Activated naive CD8-positive, alpha-beta T cell treated with anti-CD3 and anti-CD28 coated beads for 36 hours (primary cell): ENCODE results near the gene PTPRN2. TPM values are rescaled to one million over a fixed set of nuclear protein-coding genes. Genes with fewer than 3 reads are reported as not detected.
"Not testable (repeated sequence)": the region's sequence is repeated elsewhere in the genome, so short reads cannot be mapped to it uniquely, and the experiment has no call there.

Experiments used
- DNase-seq: peaks from one replicate; pipeline ENCODE4 v3.0.0; 2021
- H3K27ac Mint-ChIP-seq: one replicate; pipeline ENCODE4 v1.8.0; 2022; ENCODE audit warnings: mild to moderate bottlenecking, moderate library complexity, mixed read lengths
- H3K27me3 Mint-ChIP-seq: one replicate; pipeline ENCODE4 v1.8.0; 2022; ENCODE audit warnings: mild to moderate bottlenecking, mixed read lengths
- H3K36me3 Mint-ChIP-seq: one replicate; pipeline ENCODE4 v1.8.0; 2021; ENCODE audit warnings: mild to moderate bottlenecking, mixed read lengths
- H3K4me1 Mint-ChIP-seq: one replicate; pipeline ENCODE4 v1.8.0; 2021; ENCODE audit warnings: mixed read lengths
- H3K4me3 Mint-ChIP-seq: one replicate; pipeline ENCODE4 v1.8.0; 2022; ENCODE audit warnings: mild to moderate bottlenecking, moderate library complexity, mixed read lengths
- H3K9me3 Mint-ChIP-seq: one replicate; pipeline ENCODE4 v1.8.0; 2022; ENCODE audit warnings: mixed read lengths
- total RNA-seq, 2 experiments: library from RNA; stranded (reverse); gene quantifications; one replicate each; pipeline ENCODE4 v1.2.3, GENCODE V29; 2021

The PTPRN2 gene
- total RNA-seq, 2 experiments from 2014 or later, result 0.72 to 0.74 TPM

DNA sequence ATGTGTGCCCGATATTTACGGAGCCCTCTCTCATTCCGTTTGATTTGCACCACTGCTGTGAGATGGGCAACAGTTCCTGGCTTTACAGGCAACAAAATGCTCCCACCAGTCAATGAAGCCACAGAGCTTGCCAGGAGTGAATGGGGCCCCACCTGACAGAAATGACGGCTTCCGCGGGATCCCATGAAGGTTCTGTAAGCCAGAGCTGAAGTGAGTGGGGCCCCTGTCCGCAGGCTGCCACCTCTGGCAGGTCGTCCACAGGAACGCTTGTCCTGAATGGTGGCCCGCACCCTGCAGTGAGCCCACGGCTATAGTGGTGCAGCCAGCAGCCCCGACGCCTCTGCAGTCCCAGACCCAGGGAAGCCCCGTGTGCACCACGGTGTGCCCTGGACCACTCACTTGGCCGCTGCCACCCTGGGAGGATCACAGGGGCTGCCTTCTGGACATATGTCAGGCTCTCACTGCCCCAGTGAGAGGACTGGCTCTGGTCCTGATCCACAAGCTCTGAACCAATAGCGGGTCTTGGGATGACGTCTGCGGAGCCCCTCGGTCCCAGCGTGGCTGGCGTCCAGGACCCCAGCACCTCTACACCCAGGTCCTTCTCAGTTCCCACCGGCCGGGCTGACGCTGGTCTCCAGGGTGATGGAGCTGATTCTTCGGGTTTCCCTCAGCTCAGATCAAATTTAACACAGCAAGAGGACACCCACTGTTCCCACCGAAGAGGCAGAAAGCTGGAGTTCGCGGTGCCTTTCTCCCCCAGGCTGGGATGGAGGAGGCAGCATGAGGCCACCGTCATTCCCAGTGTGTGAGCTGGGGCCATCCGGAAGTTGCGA is 738.9 kb downstream of the PTPRN2 start:
- H3K9me3 Mint-ChIP-seq, result no peaks in the 10 kb centered on the region
- no peaks in the 10 kb centered on the region for H3K27me3 Mint-ChIP-seq
- H3K4me1 Mint-ChIP-seq, result peaks cover 6% of the 10 kb centered on the region
- H3K36me3 Mint-ChIP-seq, result no peaks in the 10 kb centered on the region
- no peak for DNase-seq
- H3K27ac Mint-ChIP-seq, result no peak overlapping the region
- no peak overlapping the region for H3K4me3 Mint-ChIP-seq

DNA sequence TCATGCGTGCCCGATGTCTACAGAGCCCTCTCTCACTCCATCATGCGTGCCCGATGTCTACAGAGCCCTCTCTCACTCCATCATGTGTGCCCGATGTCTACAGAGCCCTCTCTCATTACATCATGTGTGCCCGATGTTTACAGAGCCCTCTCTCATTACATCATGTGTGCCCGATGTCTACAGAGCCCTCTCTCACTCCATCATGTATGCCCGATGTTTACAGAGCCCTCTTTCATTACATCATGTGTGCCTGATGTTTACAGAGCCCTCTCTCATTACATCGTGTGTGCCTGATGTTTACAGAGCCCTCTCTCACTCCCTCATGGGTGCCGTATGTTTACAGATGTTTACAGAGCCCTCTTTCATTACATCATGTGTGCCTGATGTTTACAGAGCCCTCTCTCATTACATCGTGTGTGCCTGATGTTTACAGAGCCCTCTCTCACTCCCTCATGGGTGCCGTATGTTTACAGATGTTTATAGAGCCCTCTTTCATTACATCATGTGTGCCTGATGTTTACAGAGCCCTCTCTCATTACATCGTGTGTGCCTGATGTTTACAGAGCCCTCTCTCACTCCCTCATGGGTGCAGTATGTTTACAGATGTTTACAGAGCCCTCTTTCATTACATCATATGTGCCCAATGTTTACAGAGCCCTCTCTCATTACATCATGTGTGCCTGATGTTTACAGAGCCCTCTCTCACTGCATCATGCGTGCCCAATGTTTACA is 739.7 kb downstream of the PTPRN2 start:
- not testable (repeated sequence) for H3K27ac Mint-ChIP-seq, H3K9me3 Mint-ChIP-seq, DNase-seq, H3K4me3 Mint-ChIP-seq, H3K4me1 Mint-ChIP-seq, H3K36me3 Mint-ChIP-seq, H3K27me3 Mint-ChIP-seq

DNA sequence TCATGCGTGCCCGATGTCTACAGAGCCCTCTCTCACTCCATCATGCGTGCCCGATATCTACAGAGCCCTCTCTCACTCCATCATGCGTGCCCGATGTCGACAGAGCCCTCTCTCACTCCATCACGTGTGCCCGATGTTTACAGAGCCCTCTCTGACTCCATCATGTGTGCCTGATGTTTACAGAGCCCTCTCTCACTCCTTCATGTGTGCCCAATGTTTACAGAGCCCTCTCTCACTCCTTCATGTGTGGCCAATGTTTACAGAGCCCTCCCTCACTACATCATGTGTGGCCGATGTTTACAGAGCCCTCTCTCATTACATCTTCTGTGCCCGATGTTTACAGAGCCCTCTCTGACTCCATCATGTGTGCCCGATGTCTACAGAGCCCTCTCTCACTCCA is 740.9 kb downstream of the PTPRN2 start:
- H3K27me3 Mint-ChIP-seq, H3K4me1 Mint-ChIP-seq, DNase-seq, H3K9me3 Mint-ChIP-seq, H3K4me3 Mint-ChIP-seq, H3K27ac Mint-ChIP-seq, H3K36me3 Mint-ChIP-seq: not testable (repeated sequence)

DNA sequence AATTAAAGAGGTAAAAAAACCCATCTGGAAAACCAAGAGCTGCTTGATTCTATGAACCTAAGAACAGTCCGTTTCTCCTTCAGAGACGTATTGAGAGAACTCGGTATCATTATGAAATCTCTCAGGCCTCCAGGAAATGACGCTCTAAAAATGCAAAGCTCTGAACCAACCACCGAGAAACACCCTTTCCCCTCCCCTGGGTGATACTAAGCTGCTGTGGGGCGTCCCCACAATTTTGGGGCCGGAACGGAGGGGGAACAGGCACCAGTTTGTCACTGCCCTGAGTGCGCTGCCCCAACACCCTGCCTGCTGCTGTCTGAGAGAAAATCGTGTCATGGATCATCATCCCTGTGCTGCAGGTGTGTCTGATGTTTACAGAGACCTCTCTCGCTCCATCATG is 741.4 kb downstream of the PTPRN2 start:
- Mint-ChIP-seq H3K9me3 (no peaks in the 10 kb centered on the region), H3K4me1 (no peaks in the 10 kb centered on the region), H3K27me3 (no peaks in the 10 kb centered on the region), H3K4me3 (no peak overlapping the region), H3K27ac (no peak overlapping the region), H3K36me3 (no peaks in the 10 kb centered on the region)
- DNase-seq, result no peak

DNA sequence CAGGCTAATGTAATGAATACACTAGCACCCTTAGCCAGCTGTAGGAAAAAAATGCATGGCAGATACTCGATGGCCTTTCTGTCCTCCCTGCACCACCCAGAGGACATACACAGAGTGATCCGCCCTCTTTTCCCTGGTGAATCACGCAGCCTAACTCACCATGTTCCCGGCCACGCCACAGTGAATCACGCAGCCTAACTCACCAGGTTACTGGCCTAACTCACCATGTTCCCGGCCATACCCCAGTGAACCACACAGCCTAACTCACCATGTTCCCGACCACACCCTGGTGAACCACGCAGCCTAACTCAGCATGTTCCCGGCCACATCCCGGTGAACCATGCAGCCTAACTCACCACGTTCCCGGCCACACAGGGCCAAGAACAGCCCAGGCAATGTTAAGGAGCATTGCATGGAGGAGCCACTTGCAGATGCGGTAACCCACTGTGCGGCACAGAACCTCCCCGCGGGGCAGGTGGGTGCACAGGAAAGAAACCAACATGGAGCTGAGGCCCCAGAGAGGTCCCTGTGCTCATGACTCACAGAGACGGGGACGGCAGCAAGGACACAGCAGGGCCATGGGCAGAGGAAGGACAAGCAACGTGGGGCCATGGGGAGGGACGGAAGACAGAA is 742.3 kb downstream of the PTPRN2 start:
- H3K4me1 Mint-ChIP-seq, result no peaks in the 10 kb centered on the region
- H3K4me3 Mint-ChIP-seq, result no peak overlapping the region
- no peaks in the 10 kb centered on the region for H3K36me3 Mint-ChIP-seq
- H3K9me3 Mint-ChIP-seq, result no peaks in the 10 kb centered on the region
- no peak for DNase-seq
- no peaks in the 10 kb centered on the region for H3K27me3 Mint-ChIP-seq
- H3K27ac Mint-ChIP-seq, result no peak overlapping the region

DNA sequence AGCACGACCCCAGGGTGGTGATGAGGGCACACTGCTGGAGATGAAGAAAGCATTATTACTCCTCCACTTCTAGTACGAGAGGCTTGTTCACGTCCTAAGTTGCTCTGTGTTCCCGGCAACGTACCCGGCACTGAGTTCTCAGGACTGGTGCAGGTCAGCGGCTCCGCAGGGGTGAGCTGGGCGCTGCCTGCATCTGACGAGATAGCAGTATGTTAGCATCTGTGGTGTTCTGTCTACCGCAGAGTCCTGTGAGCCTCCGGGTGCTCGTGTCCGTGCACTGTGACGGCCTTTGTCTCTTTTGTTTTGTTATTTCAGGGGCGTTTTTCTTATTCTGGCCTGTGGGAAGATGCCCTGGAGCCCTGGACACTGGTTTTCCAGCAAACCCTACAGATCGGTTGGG is 743.0 kb downstream of the PTPRN2 start:
- no peaks in the 10 kb centered on the region for H3K9me3 Mint-ChIP-seq
- H3K4me1 Mint-ChIP-seq, result no peaks in the 10 kb centered on the region
- no peaks in the 10 kb centered on the region for H3K27me3 Mint-ChIP-seq
- DNase-seq, result no peak
- no peak overlapping the region for H3K4me3 Mint-ChIP-seq
- no peak overlapping the region for H3K27ac Mint-ChIP-seq
- no peaks in the 10 kb centered on the region for H3K36me3 Mint-ChIP-seq

DNA sequence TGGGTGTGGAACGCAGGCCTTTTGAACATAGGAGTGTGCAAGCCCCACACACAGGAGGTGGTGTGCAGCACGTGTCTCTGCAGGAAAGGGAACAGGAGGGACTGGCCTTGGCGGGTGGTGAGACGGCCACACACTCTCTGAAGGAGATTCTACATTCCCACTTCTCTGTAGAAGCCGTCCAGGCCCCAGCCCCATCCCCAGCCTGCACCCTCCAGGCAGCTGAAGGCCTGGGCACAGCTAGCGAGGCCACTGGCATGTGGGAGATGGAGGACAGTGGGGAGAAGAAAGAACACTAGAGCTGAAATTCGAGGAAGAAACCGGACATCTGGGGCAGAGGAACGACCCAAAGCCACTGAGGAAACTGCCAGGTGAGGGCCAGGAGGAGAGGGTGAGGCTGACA is 743.5 kb downstream of the PTPRN2 start:
- Mint-ChIP-seq H3K9me3 (no peaks in the 10 kb centered on the region), H3K27ac (no peak overlapping the region), H3K27me3 (no peaks in the 10 kb centered on the region), H3K36me3 (no peaks in the 10 kb centered on the region), H3K4me3 (no peak overlapping the region), H3K4me1 (no peaks in the 10 kb centered on the region)
- DNase-seq, result no peak

DNA sequence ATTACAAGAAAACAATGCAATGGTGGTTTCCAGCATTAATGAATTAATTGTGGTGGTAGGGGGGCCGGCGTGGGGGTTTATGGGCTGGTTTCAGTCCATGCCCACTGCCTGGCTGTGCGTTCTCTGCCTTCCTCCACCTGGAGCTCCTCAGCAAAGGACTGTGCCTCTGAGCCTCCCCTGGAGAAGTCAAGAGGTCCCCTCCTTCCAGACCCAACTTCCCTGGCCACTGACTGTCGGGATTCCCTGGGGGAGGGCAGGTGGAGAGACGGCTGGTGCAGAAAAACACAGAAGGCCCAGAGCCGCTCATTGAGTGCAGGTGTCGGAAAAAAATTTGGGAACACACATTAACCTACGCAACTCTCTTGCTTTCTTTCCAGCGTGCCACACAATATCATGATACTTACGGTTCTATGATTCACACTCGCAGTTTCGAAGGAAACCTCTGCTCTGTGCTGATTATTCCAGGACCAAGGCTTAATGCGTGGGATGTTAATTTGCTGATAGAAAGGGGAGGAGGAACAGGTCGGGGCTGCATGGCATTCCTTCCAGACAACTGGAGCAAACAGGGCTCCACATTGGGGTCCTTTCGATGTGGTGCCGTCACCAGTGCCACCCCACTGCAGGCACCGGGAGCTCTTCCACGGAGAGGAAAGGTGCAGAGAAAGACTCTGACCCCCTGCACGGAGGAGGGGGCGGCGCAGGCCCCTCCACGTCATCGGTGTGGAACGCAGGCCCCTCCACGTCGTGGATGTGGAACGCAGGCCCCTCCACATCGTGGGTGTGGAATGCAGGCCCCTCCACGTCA is 744.1 kb downstream of the PTPRN2 start:
- DNase-seq, result no peak
- H3K4me3 Mint-ChIP-seq, result no peak overlapping the region
- H3K9me3 Mint-ChIP-seq, result no peaks in the 10 kb centered on the region
- H3K36me3 Mint-ChIP-seq, result no peaks in the 10 kb centered on the region
- no peaks in the 10 kb centered on the region for H3K4me1 Mint-ChIP-seq
- H3K27ac Mint-ChIP-seq, result no peak overlapping the region
- no peaks in the 10 kb centered on the region for H3K27me3 Mint-ChIP-seq

DNA sequence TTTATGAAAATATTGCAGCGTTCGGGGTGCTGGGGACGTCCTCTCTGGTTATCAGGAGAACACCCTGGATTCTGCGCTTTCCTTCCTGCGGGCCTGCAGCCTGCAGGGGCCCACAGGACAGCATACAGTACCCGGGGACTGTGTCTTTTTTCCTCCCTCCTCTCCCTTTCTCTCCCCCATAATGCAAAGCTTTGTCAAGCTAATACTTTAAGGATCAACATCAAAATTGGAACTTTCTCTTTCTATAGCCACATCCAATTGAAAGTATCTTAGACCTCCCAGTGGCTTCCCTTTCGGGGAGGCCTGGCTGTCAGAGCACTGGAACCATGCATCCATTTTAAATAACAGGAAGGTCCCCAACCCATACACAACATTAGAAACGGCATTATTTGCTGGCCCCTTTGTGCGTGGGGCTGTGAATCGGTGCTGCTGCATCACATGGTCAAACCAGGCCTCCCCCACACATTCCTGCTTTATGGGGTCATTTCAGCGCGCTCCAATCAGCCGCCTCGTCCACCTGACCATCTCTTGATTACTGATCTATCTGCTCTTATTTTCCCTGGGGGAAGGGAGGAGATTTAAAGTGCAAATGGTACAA is 745.8 kb downstream of the PTPRN2 start:
- Mint-ChIP-seq H3K4me1 (no peaks in the 10 kb centered on the region), H3K36me3 (no peaks in the 10 kb centered on the region), H3K27ac (no peak overlapping the region), H3K4me3 (no peak overlapping the region), H3K27me3 (no peaks in the 10 kb centered on the region), H3K9me3 (no peaks in the 10 kb centered on the region)
- no peak for DNase-seq

DNA sequence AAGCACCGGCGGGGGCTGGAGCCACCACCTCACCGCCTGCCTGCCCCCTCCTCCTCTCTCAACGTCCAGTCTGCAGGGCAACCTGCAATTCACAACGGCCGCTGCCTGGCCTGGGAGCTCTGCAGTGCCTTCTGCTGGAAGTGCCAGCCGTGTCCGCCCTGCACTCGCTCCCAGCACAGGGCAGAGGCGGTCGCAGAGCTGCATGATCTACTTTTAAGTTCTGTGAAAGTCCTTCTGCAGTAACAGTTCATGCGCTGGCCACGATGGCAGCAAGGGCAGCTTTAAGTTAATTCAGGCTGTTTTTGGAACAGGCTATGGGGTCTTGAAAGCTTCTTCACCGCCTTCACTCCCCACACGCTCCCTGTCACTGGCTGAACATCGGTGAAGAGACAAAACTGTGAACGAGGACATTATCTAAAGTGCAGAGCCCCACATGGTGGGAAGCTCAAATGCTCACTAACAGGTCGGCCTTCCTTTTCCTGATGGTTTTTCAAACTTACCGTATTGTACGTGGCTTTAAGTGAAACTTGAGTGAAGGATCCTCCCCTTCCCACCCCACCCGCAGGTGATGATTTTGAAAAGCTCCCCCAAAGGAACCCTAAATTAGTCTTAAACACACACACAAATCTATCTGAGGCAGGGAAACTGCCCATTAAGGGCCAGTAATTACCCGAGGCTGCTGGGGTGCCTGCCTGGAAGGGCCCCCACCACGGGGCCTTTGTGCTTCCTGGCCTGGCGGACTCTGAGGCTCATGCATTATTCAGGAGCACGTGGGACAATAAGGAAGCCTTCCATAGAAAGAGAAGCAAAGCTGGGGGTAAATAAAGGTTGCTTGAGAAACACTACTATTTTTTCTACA is 746.5 kb downstream of the PTPRN2 start:
- no peak overlapping the region for H3K27ac Mint-ChIP-seq
- H3K4me1 Mint-ChIP-seq, result no peaks in the 10 kb centered on the region
- no peaks in the 10 kb centered on the region for H3K27me3 Mint-ChIP-seq
- no peak for DNase-seq
- no peak overlapping the region for H3K4me3 Mint-ChIP-seq
- H3K9me3 Mint-ChIP-seq, result no peaks in the 10 kb centered on the region
- no peaks in the 10 kb centered on the region for H3K36me3 Mint-ChIP-seq

DNA sequence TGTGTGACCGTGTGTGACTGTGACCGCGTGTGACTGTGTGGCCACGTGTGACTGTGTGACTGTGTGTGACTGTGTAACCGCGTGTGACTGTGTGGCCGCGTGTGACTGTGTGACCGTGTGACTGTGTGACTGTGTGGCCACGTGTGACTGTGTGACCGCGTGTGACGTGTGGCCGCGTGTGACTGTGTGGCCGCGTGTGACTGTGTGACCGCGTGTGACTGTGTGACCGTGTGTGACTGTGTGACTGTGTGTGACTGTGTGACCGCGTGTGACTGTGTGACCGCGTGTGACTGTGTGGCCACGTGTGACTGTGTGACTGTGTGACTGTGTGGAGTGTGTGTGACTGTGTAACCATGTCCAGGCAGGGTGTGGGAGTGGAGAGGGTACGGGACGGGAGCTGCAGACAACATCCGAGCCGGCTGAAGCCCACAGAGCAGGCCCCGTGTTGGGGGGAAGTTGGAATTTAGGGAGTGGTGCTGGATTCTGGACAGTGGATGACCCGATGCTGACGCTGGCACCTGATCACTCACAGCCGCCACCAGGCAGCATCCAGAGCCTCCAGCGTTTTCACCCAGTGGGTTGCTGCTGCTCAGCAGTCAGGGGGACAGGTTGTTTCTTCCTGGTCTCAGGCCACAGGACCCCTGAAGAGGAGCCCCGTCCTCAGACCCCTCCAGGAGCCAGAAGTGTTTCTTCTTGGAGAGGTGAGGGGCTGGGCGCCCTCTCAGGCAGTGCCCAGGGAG is 747.3 kb downstream of the PTPRN2 start:
- Mint-ChIP-seq H3K36me3 (no peaks in the 10 kb centered on the region), H3K27me3 (no peaks in the 10 kb centered on the region), H3K27ac (no peak overlapping the region), H3K4me1 (no peaks in the 10 kb centered on the region), H3K9me3 (no peaks in the 10 kb centered on the region), H3K4me3 (no peak overlapping the region)
- no peak for DNase-seq

DNA sequence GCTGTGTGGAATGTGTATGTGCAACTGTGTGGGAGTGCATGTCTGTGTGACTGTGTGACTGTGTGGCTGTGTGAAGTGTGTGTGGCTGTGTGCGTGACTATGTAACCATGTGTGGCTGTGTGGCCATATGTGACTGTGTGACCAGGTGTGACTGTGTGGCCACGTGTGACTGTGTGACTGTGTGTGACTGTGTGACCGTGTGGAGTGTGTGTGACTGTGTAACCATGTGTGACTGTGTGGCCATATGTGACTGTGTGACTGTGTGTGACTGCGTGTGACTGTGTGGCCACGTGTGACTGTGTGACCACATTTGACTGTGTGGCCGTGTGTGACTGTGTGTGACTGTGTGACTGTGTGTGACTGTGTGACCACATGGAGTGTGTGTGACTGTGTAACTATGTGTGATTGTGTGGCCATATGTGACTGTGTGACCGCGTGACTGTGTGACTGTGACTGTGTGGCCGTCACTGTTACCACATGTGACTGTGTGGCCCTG is 747.9 kb downstream of the PTPRN2 start:
- no peak overlapping the region for H3K4me3 Mint-ChIP-seq
- no peaks in the 10 kb centered on the region for H3K4me1 Mint-ChIP-seq
- no peaks in the 10 kb centered on the region for H3K27me3 Mint-ChIP-seq
- H3K36me3 Mint-ChIP-seq, result no peaks in the 10 kb centered on the region
- no peaks in the 10 kb centered on the region for H3K9me3 Mint-ChIP-seq
- no peak for DNase-seq
- no peak overlapping the region for H3K27ac Mint-ChIP-seq

DNA sequence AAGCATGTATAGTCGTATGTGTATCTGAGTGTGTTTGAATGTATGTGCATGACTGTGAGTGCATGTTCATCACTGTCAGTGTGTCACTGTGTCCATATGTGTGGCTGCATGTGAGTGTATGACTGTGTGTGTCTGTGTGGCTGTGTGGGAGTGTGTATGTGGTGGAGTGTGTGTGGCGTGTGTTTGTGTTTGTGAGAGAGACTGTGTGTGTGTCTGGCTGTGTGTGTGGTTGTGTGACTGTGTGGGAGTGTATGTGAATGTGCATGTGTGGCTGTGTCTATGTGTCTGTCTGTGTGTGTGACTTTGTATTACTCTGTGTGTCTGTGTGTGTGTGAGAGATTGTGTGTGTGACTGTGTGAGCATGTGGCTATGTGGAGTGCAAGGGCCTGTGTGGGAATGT is 748.4 kb downstream of the PTPRN2 start:
- DNase-seq, result no peak
- Mint-ChIP-seq H3K4me3 (no peak overlapping the region), H3K4me1 (no peaks in the 10 kb centered on the region), H3K9me3 (no peaks in the 10 kb centered on the region), H3K36me3 (no peaks in the 10 kb centered on the region), H3K27me3 (no peaks in the 10 kb centered on the region), H3K27ac (no peak overlapping the region)
